Measurements from ENCODE around the gene CERS6.

CERS6 gene

GRCh38 chr2:168573128-168573903 lies 117.2 kb downstream of the CERS6 start:
- no peak for DNase-seq

- DNase-seq, result no peak
Measured at GRCh38 chr2:168574856-168575630, 119.0 kb downstream of the CERS6 start.

- no peak for DNase-seq
Measured at GRCh38 chr2:168577885-168578284, 121.8 kb downstream of the CERS6 start.

- no peak for DNase-seq
Measured at GRCh38 chr2:168583064-168583709, 127.1 kb downstream of the CERS6 start.

GRCh38 chr2:168583710-168584521 lies 127.8 kb downstream of the CERS6 start:
- DNase-seq, result no peak

GRCh38 chr2:168584911-168585310 lies 128.8 kb downstream of the CERS6 start:
- no peak for DNase-seq

GRCh38 chr2:168585700-168586099 lies 129.6 kb downstream of the CERS6 start:
- no peak for DNase-seq

- DNase-seq, result no peak
Measured at GRCh38 chr2:168587307-168587706, 131.2 kb downstream of the CERS6 start.

- no peak for DNase-seq
Measured at GRCh38 chr2:168589236-168590211, 133.5 kb downstream of the CERS6 start.

GRCh38 chr2:168592181-168592831 lies 136.2 kb downstream of the CERS6 start:
- DNase-seq, result no peak

- DNase-seq, result no peak
Measured at GRCh38 chr2:168593713-168594112, 137.6 kb downstream of the CERS6 start.

GRCh38 chr2:168594778-168595177 lies 138.7 kb downstream of the CERS6 start:
- DNase-seq, result no peak

GRCh38 chr2:168596881-168597655 lies 141.0 kb downstream of the CERS6 start:
- DNase-seq, result no peak

- no peak for DNase-seq
Measured at GRCh38 chr2:168599738-168600137, 143.7 kb downstream of the CERS6 start.

GRCh38 chr2:168600949-168601348 lies 144.9 kb downstream of the CERS6 start:
- no peak for DNase-seq

GRCh38 chr2:168601741-168602140 lies 145.7 kb downstream of the CERS6 start:
- no peak for DNase-seq

- DNase-seq, result no peak
Measured at GRCh38 chr2:168602379-168602778, 146.3 kb downstream of the CERS6 start.

GRCh38 chr2:168602846-168603401 lies 146.9 kb downstream of the CERS6 start:
- DNase-seq, result no peak

- no peak for DNase-seq
Measured at GRCh38 chr2:168603439-168603961, 147.4 kb downstream of the CERS6 start.

- DNase-seq, result no peak
Measured at GRCh38 chr2:168604252-168604651, 148.2 kb downstream of the CERS6 start.
